K562 (cell line): Measurements from ENCODE around the gene TMEM270. TPM values are rescaled to one million over a fixed set of nuclear protein-coding genes. Genes with fewer than 3 reads are reported as not detected.

Experiments used
- ATAC-seq: fragments of 200-7000 bp; cut with Tn5 transposase; 3 replicates; pipeline ENCODE4 v1.9.1; 2020; ENCODE audit warnings: moderate library complexity
- BruUV-seq: library from RNA; stranded (reverse); fragments of 400-500 nt; replicated peaks from 2 replicates; lab custom pipeline; 2021; lab: Mats Ljungman, UMichigan
- CTCF ChIA-PET: fragments of 300-600 bp; formaldehyde crosslinking; extraction: SDS; loops from one replicate; lab custom pipeline; 2021; ENCODE audit warnings: low intra/inter-chr PET ratio; lab: Yijun Ruan, JAX
- POLR2A ChIA-PET: fragments of 300-600, 350-650 bp; sonication (Branson Sonifier 250); formaldehyde crosslinking; extraction: SDS; loops from one replicate; lab custom pipeline; 2021; ENCODE audit warnings: antibody characterized with exemption, inconsistent platforms; lab: Yijun Ruan, JAX
- DNase-seq, 4 experiments: peaks; one replicate each; pipeline versions ENCODE4 v3.0.0 to v3.0.0-alpha.2; 2011 to 2018; ENCODE audit warnings: low spot score in 3 of 4, mixed read lengths in 3 of 4; ENCODE audit errors: extremely low read depth in 1 of 4
- FAIRE-seq: peaks from 2 replicates; lab custom pipeline; 2011; peaks lifted over from hg19 to GRCh38; lab: Jason Lieb, UNC
- H2AFZ ChIP-seq: 2 replicates; pipeline ENCODE4 v1.6.0; 2011; ENCODE audit warnings: low read depth, low read length, control low read depth, inconsistent platforms
- H3K27ac ChIP-seq: fragments of 200-600 bp; 3 replicates; pipeline ENCODE4 v1.8.0; 2011; ENCODE audit warnings: low read depth, mild to moderate bottlenecking, control low read depth, inconsistent platforms, low read length, moderate library complexity, mixed read lengths; ENCODE audit errors: extremely low read depth
- H3K27me3 ChIP-seq, 2 experiments: fragments of 300-600 bp in 1 of 2; 2 replicates in 1 of 2; 3 replicates in 1 of 2; pipeline versions ENCODE4 v1.6.0 to v1.8.0; 2011; ENCODE audit warnings: inconsistent platforms in 2 of 2, low read length in 2 of 2, mild to moderate bottlenecking in 1 of 2, mixed read lengths in 1 of 2, moderate library complexity in 1 of 2; ENCODE audit not compliant: control insufficient read depth in 2 of 2, insufficient read depth in 2 of 2
- H3K36me3 ChIP-seq: fragments of 300-600 bp; 3 replicates; pipeline ENCODE4 v1.8.0; 2011; ENCODE audit warnings: mild to moderate bottlenecking, low read length, inconsistent platforms; ENCODE audit not compliant: control insufficient read depth, insufficient read depth
- H3K4me1 ChIP-seq, 2 experiments: fragments of 200-600 bp in 1 of 2; replicated peaks in 1 of 2; 2 replicates in 1 of 2; 3 replicates in 1 of 2; pipeline versions ENCODE4 v1.5.1 to v1.8.0; 2011; ENCODE audit warnings: inconsistent platforms in 2 of 2, low read length in 2 of 2, mild to moderate bottlenecking in 1 of 2, mixed read lengths in 1 of 2, moderate library complexity in 1 of 2; ENCODE audit not compliant: control insufficient read depth in 2 of 2, insufficient read depth in 2 of 2
- H3K4me2 ChIP-seq: 2 replicates; pipeline ENCODE4 v1.6.1; 2011; ENCODE audit warnings: low read length, control low read depth, inconsistent platforms, mixed read lengths; ENCODE audit not compliant: insufficient read depth
- H3K4me3 ChIP-seq: fragments of 200-600 bp; sonication (generic), shearing (Covaris generic); 2 replicates; pipeline ENCODE4 v1.5.1; 2016; ENCODE audit warnings: control low read depth, inconsistent platforms
- H3K79me2 ChIP-seq: fragments of 200-600 bp; 3 replicates; pipeline ENCODE4 v1.8.0; 2011; ENCODE audit warnings: low read length, inconsistent platforms; ENCODE audit not compliant: control insufficient read depth, insufficient read depth
- H3K9ac ChIP-seq, 2 experiments: 2 replicates each; pipeline versions ENCODE4 v1.6.0 to v1.6.1; 2011; ENCODE audit warnings: low read depth in 2 of 2, low read length in 2 of 2, control low read depth in 1 of 2, inconsistent platforms in 1 of 2, mild to moderate bottlenecking in 1 of 2, mixed read lengths in 1 of 2; ENCODE audit not compliant: insufficient read depth in 1 of 2
- H3K9me1 ChIP-seq: one replicate; pipeline ENCODE4 v1.6.0; 2011; ENCODE audit warnings: inconsistent platforms, mild to moderate bottlenecking, low read length, moderate library complexity; ENCODE audit not compliant: control insufficient read depth, insufficient read depth
- H3K9me3 ChIP-seq: replicated peaks from 2 replicates; pipeline ENCODE4 v1.5.1; 2011; ENCODE audit warnings: low read depth, low read length, inconsistent platforms; ENCODE audit not compliant: control insufficient read depth, insufficient read depth
- H4K20me1 ChIP-seq: replicated peaks from 2 replicates; pipeline ENCODE4 v1.6.1; 2011; ENCODE audit warnings: low read length, inconsistent platforms, mixed read lengths; ENCODE audit not compliant: control insufficient read depth, insufficient read depth
- BCOR ChIP-seq: fragments of 450-650 bp; IDR thresholded peaks from 2 replicates; pipeline ENCODE4 v1.6.1; 2016
- GATAD2A ChIP-seq: fragments of 450-650 bp; IDR thresholded peaks from 2 replicates; pipeline ENCODE4 v1.6.1; 2017
- MAFK ChIP-seq: IDR thresholded peaks from 2 replicates; pipeline ENCODE4 v1.6.1; 2011; ENCODE audit warnings: low read length, improper control_type of control experiment
- MCM2 ChIP-seq: fragments of 450-650 bp; IDR thresholded peaks from 2 replicates; pipeline ENCODE4 v1.6.1; 2017; ENCODE audit warnings: low read depth, mild to moderate bottlenecking
- SMARCE1 ChIP-seq: fragments of 450-650 bp; IDR thresholded peaks from 2 replicates; pipeline ENCODE4 v1.7.1; 2016; ENCODE audit warnings: mild to moderate bottlenecking
- TBP ChIP-seq: optimal IDR thresholded peaks from 2 replicates; pipeline ENCODE3; 2011; ENCODE audit warnings: low read depth, low read length, improper control_type of control experiment
- THAP12 ChIP-seq: fragments of 250-450 bp; sonication (Bioruptor Pico); IDR thresholded peaks from 2 replicates; pipeline ENCODE4 v1.9.0; 2021; ENCODE audit warnings: mild to moderate bottlenecking, inconsistent platforms
- ZNF316 ChIP-seq: fragments of 450-650 bp; IDR thresholded peaks from 2 replicates; pipeline ENCODE4 v1.6.1; 2016
- ZNF384 ChIP-seq: IDR thresholded peaks from 2 replicates; pipeline ENCODE4 v1.6.1; 2012; ENCODE audit warnings: low read depth, low read length, improper control_type of control experiment
- ZNF740 ChIP-seq, 3 experiments: fragments of 200-800 bp in 1 of 3; sonication (Bioruptor generic) in 1 of 3; sonication (generic) in 1 of 3; formaldehyde crosslinking in 1 of 3; IDR thresholded peaks; 2 replicates each; pipeline versions ENCODE4 v1.6.1 to v1.8.0; 2016 to 2022; ENCODE audit warnings: mild to moderate bottlenecking in 2 of 3, missing compliant biosample characterization in 2 of 3, missing genetic modification characterization in 2 of 3, missing genetic modification reagents in 1 of 3
- WGBS: fragments of 100-300 bp; shearing (Covaris generic); methylation state at CpG from one replicate; pipeline ENCODE4 v1.1.6; 2016; ENCODE audit warnings: low coverage, mixed read lengths; ENCODE audit not compliant: insufficient coverage; ENCODE audit errors: missing lambda C conversion rate; 5-methylcytosine and 5-hydroxymethylcytosine counted together
- in situ Hi-C: fragments of 300-500 bp; cut with MboI; formaldehyde crosslinking; loops from 4 replicates; pipeline ENCODE4 v1.15.0; 2018; ENCODE audit warnings: inconsistent platforms, mixed read lengths
- intact Hi-C: fragments of 100-400 bp; cut with micrococcal nuclease; formaldehyde crosslinking; loops from 2 replicates; pipeline ENCODE4 v1.14.2; 2022
- polyA plus RNA-seq, 8 experiments: library from polyadenylated mRNA; depleted of rRNA in 4 of 8; stranded (reverse) in 5 of 8; unstranded in 3 of 8; fragments of >200 nt; fragmentation: Nextera tagmentation in 2 of 8; fragmentation: Illumina TruSeq in 1 of 8; extraction: Ambion mirVana in 2 of 8; extraction: Trizol in 1 of 8; gene quantifications; 2 replicates each; pipeline versions ENCODE4 v1.2.1 to v1.2.3, GENCODE V29; 2011 to 2014; ENCODE audit warnings: inconsistent platforms in 1 of 8, missing spikeins in 1 of 8
- total RNA-seq, 7 experiments: library from RNA; depleted of rRNA in 6 of 7; stranded (reverse); fragments of >200 nt in 6 of 7; fragmentation: Illumina TruSeq in 2 of 7; extraction: Trizol in 2 of 7; gene quantifications; 2 replicates each; pipeline versions ENCODE4 v1.2.1 to v1.2.3, GENCODE V29; 2011 to 2021; ENCODE audit warnings: low replicate concordance in 1 of 7

TMEM270 gene
- total and polyA plus RNA-seq, 9 of the 15 experiments (the other 6 are each of a cell fraction or from before 2014, with no cell fraction given): not detected

GRCh38 chr7:73832806-73833205 is 28.2 kb upstream of the TMEM270 start:
- in situ Hi-C loops (no loop called here), intact Hi-C loops (no loop called here)
- BruUV-seq: no TSS peak
- POLR2A ChIA-PET: interaction anchor here (1.2 to 1.7 kb wide), 2 partner anchors 10 kb away, joined by 4 to 5 read pairs; partner anchors contain the start of gene METTL27
- H4K20me1 ChIP-seq: no peaks in the 10 kb centered on the region
- no peak for FAIRE-seq
- no peak overlapping the region for H3K4me3 ChIP-seq
- no peaks in the 10 kb centered on the region for H3K36me3 ChIP-seq
- TF ChIP-seq TBP: no peak
- 0 out of 2 replicates have a peak, but pooled peaks have one; percentile 35 for TF ChIP-seq ZNF384
- H3K9me1 ChIP-seq: no peaks in the 10 kb centered on the region
- peaks cover 17 to 39% of the 10 kb centered on the region in 2 experiments for H3K4me1 ChIP-seq
- no peak for ATAC-seq
- no peak overlapping the region for H2AFZ ChIP-seq
- H3K79me2 ChIP-seq: no peaks in the 10 kb centered on the region
- no peak overlapping the region for H3K9ac ChIP-seq
- H3K4me2 ChIP-seq: no peak overlapping the region
- H3K27me3 ChIP-seq: no peaks in the 10 kb centered on the region
- 42% methylated on average over 12 of the region's 13 CpGs for WGBS
- no peak overlapping the region for H3K27ac ChIP-seq
- CTCF ChIA-PET: no interaction called here
- DNase-seq: no peak
- no peaks in the 10 kb centered on the region for H3K9me3 ChIP-seq

- WGBS: 42% methylated on average over 13 of the region's 13 CpGs
- H3K36me3 ChIP-seq: no peaks in the 10 kb centered on the region
- no peaks in the 10 kb centered on the region for H3K79me2 ChIP-seq
- intact Hi-C loops: no loop called here
- H3K27me3 ChIP-seq: no peaks in the 10 kb centered on the region
- ATAC-seq: peak; percentile 43
- no TSS peak for BruUV-seq
- no peak overlapping the region for H3K27ac ChIP-seq
- peak in 2 of 4 experiments; percentile 50 for DNase-seq
- H3K4me3 ChIP-seq: no peak overlapping the region
- ChIA-PET POLR2A (interaction anchor here (0.7 to 1.7 kb wide), 4 partner anchors 9 to 19 kb away, joined by 3 to 5 read pairs (median 4); partner anchors contain the start of gene METTL27), CTCF (no interaction called here)
- no peaks in the 10 kb centered on the region for H4K20me1 ChIP-seq
- no peak overlapping the region; the same call in 1 of the 2 replicates for H3K4me2 ChIP-seq
- FAIRE-seq: no peak
- no peaks in the 10 kb centered on the region for H3K9me1 ChIP-seq
- H3K4me1 ChIP-seq: peaks cover 11 to 33% of the 10 kb centered on the region in 2 experiments
- H3K9me3 ChIP-seq: no peaks in the 10 kb centered on the region
- in situ Hi-C loops: no loop called here
- peak overlapping the region; percentile 34 for H2AFZ ChIP-seq
- peak overlapping the region in 1 of 2 experiments; percentile 53; a peak in 2 of 4 replicates for H3K9ac ChIP-seq
- peak; percentile 43; the same call in 1 of the 2 replicates for TF ChIP-seq ZNF740 (CRISPR knock-in tag; IDR thresholded peaks at IDR 0.05)
- TF ChIP-seq ZNF740 (tag; IDR thresholded peaks at IDR 0.05): no peak
- no peak for TF ChIP-seq MCM2
- peak; percentile 68; the same call in 1 of the 2 replicates for TF ChIP-seq GATAD2A
- TF ChIP-seq SMARCE1: 0 out of 2 replicates have a peak, but pooled peaks have one; percentile 8
- TF ChIP-seq BCOR: peak; percentile 21; the same call in 1 of the 2 replicates
- no peak for TF ChIP-seq THAP12 (CRISPR knock-in tag)
- TF ChIP-seq ZNF316: peak; percentile 71
- peak; percentile 34; the same call in 1 of the 2 replicates for TF ChIP-seq MAFK
These were observed 27.6 kb upstream of the TMEM270 start for GRCh38 chr7:73833251-73833919.
